ENCODE measurements around the gene FLT3.
"Not testable (repeated sequence)": the region's sequence is repeated elsewhere in the genome, so short reads cannot be mapped to it uniquely, and the experiment has no call there.

FLT3 gene

GRCh38 chr13:27965740-27966640 is 134.4 kb downstream of the FLT3 start:
- no peak for DNase-seq (ENCODE audit: low read depth)
- H3K4me3 ChIP-seq (ENCODE audit: low read depth, low read length) = no peak overlapping the region
- TF ChIP-seq CTCF (IDR thresholded peaks at IDR 0.05; ENCODE audit: low read depth, low read length, missing control alignments) = no peak

- H3K4me3 ChIP-seq (ENCODE audit: low read depth, low read length) = no peak overlapping the region
- DNase-seq (ENCODE audit: low read depth) = no peak
- TF ChIP-seq CTCF (IDR thresholded peaks at IDR 0.05; ENCODE audit: low read depth, low read length, missing control alignments) = no peak
Measured at GRCh38 chr13:27965343-27965739, 135.0 kb downstream of the FLT3 start.

GRCh38 chr13:27964741-27965323 is 135.5 kb downstream of the FLT3 start:
- TF ChIP-seq CTCF (IDR thresholded peaks at IDR 0.05; ENCODE audit: low read depth, low read length, missing control alignments) = no peak
- no peak overlapping the region for H3K4me3 ChIP-seq (ENCODE audit: low read depth, low read length)
- no peak for DNase-seq (ENCODE audit: low read depth)

DNA sequence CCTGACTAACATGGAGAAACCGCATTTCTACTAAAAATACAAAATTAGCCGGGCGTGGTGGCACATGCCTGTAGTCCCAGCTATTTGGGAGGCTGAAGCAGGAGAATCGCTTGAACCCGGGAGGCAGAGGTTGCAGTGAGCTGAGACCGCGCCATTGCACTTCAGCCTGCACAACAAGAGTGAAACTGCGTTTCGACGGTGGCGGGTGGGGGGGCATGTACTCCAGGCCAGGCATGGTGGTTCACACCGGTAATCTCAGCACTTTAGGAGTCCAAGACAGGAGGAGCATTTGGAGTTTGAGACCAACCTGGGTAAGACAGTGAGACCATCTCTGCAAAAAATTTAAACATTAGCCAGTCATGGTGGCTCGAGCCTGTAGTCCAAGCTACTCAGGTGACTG is 136.2 kb downstream of the FLT3 start:
- H3K4me3 ChIP-seq (ENCODE audit: low read depth, low read length); DNase-seq (ENCODE audit: low read depth): not testable (repeated sequence)

DNA sequence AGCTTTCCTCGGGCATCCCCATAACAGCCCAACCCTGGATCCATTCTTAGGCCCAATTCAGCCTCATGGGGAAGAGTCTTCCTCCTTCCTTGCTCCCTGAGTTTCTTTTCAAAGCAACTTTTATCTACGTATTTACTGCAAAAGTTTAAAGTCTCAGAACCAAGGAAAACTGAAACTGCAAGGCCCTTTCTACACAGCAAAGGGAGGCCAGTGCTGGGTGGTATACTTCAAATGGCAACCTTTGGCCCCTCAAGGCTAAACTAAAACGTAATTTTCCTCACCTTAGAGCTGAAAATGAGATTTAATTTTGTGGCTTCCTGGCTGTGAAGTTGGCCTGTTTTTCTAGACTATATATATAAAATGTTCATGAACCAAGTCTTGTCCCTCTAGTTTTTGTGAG is 136.9 kb downstream of the FLT3 start:
- no peak for DNase-seq (ENCODE audit: low read depth)
- no peak overlapping the region for H3K4me3 ChIP-seq (ENCODE audit: low read depth, low read length)
- no peak for TF ChIP-seq CTCF (IDR thresholded peaks at IDR 0.05; ENCODE audit: low read depth, low read length, missing control alignments)

DNA sequence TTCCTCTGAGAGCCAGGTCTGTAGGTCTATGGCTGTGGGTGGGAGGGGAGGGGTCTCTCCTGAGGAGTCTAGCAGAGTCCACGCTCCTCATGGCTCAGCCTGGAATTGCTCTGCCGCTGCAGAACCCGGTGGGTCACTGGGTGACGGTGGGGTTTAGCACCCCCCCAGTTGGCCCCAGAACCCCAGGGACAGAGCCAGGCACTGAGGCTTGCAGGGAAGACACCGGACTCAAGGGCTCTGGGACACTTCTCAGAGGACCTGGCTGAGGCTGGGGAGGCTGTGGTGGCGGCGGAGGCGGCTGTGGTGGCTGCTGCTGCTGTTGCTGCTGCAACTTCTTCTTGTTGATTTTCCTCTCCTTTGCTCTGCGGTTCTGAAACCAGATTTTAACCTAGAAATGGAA is 137.4 kb downstream of the FLT3 start:
- H3K4me3 ChIP-seq (ENCODE audit: low read depth, low read length) = no peak overlapping the region
- DNase-seq (ENCODE audit: low read depth) = no peak
- no peak for TF ChIP-seq CTCF (IDR thresholded peaks at IDR 0.05; ENCODE audit: low read depth, low read length, missing control alignments)

DNA sequence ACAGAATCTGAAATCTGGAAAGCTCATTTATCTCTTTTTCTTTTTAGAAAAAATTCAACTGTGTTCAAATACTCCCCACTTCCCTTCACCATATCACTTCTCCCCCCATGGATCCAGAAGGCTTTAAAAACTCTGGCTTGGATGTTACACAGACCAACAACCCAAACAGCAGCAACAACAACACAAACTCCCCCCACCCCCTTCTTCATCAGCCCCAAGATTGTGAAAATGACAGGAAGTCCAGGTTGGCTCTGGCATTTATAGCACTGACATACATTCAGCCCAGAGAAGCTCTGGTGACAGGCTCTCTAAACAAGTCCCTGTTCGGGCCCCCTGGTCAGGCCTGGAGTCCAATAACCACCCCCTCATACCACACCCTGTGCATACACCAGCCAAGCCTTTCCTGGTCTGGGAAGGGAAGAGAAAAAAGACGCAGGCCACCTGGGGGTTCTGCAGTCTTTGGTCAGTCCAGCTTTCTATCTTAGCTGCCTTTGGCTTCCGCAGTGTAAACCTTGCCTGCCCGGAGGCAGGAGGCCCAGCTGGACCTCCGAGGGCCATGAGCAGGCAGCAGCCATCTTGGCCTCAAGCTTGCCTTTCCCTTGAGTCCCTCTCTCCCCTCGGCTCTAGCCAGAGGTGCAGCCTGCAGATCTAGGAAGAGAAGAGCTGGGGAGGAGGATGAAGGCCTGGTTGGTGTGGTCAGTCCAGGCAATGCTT is 138.1 kb downstream of the FLT3 start:
- TF ChIP-seq CTCF (IDR thresholded peaks at IDR 0.05; ENCODE audit: low read depth, low read length, missing control alignments) = no peak
- no peak overlapping the region for H3K4me3 ChIP-seq (ENCODE audit: low read depth, low read length)
- no peak for DNase-seq (ENCODE audit: low read depth)
